ENCODE data around the gene CTU2. TPM values are rescaled to one million over a fixed set of nuclear protein-coding genes. Genes with fewer than 3 reads are reported as not detected.

CTU2 gene
- total and polyA plus RNA-seq, 2 of the 4 experiments (the other 2 are of a cell fraction), result 12.9 to 18.4 TPM

GRCh38 chr16:88764913-88765349 lies 58.6 kb downstream of the CTU2 start:
- Histone ChIP-seq H2BK20ac (ENCODE audit: low read depth, low read length) (no peak overlapping the region), H3K4ac (ENCODE audit: low read depth, low read length) (no peak overlapping the region), H2BK5ac (ENCODE audit: low read depth, low read length, poor library complexity, severe bottlenecking) (no peak overlapping the region), H3K9ac (ENCODE audit: low read depth, low read length) (no peak overlapping the region), H4K5ac (ENCODE audit: low read depth, low read length) (no peak overlapping the region), H4K8ac (ENCODE audit: low read depth in 2 of 2, low read length in 2 of 2) (no peak overlapping the region), H3K9me1 (ENCODE audit: insufficient read depth, low read length) (peaks cover 34% of the 10 kb centered on the region), H4K91ac (ENCODE audit: insufficient read depth, low read depth, low read length) (no peak overlapping the region), H4K20me1 (ENCODE audit: insufficient read depth, low read length) (peaks cover 100% of the 10 kb centered on the region), H3K4me1 (ENCODE audit: control insufficient read depth, insufficient read depth, low read length) (peaks cover 37% of the 10 kb centered on the region), H3K27me3 (ENCODE audit: control insufficient read depth, insufficient read depth, low read length) (no peaks in the 10 kb centered on the region), H3K23ac (ENCODE audit: low read depth, low read length) (no peak overlapping the region), H3K18ac (ENCODE audit: low read depth, low read length) (no peak overlapping the region), H3K36me3 (ENCODE audit: control insufficient read depth, insufficient read depth, low read length) (peaks cover 8% of the 10 kb centered on the region), H3K56ac (ENCODE audit: extremely low read depth, insufficient read depth, low read length) (no peak overlapping the region), H3K9me3 (ENCODE audit: control insufficient read depth, insufficient read depth, low read length) (no peaks in the 10 kb centered on the region), H2BK15ac (ENCODE audit: low read depth, low read length) (no peak overlapping the region), H3K4me3 (ENCODE audit: insufficient read depth, low read depth, low read length) (no peak overlapping the region), H2AFZ (replicated peaks; ENCODE audit: low read length, poor library complexity) (no peak overlapping the region), H3K4me2 (ENCODE audit: low read depth, low read length) (no peak overlapping the region), H3K27ac (ENCODE audit: insufficient read depth, low read length) (no peak overlapping the region), H2AK9ac (replicated peaks; ENCODE audit: low read depth, low read length, poor library complexity) (no peak overlapping the region), H2BK120ac (ENCODE audit: low read depth, low read length) (no peak overlapping the region), H2AK5ac (ENCODE audit: low read depth, low read length) (0 out of 2 replicates have a peak overlapping the region, but pooled peaks have one; percentile 33), H3K79me1 (ENCODE audit: low read depth in 1 of 2, low read length in 2 of 2) (peaks cover 10 to 97% of the 10 kb centered on the region in 2 experiments; a peak in 3 of 4 replicates), H3K14ac (replicated peaks; ENCODE audit: low read depth, low read length) (no peak overlapping the region)
- in situ Hi-C loops (cut with MboI; ENCODE audit: low sequenced_read_pairs), result no loop called here
- no TSS peak for BruUV-seq (replicated peaks)
- dilution Hi-C loops (cut with HindIII; ENCODE audit: low sequenced_read_pairs, unreplicated experiment), result no loop called here
- ATAC-seq (ENCODE audit: low read depth) (no peak), DNase-seq (peak; percentile 35)
- 93% methylated on average over 4 of the region's 9 CpGs; no CpG with 5 or more reads in 1 of the 2 experiments for WGBS, 2 experiments (ENCODE audit: extremely low coverage in 2 of 2, insufficient read length in 1 of 2)
- intact Hi-C loops (cut with micrococcal nuclease), result no loop called here
- POLR2A ChIA-PET (ENCODE audit: unreplicated experiment), result no interaction called here
- CTCF ChIA-PET, result no interaction called here
- TF ChIP-seq FOS (IDR thresholded peaks at IDR 0.05; ENCODE audit: low read depth, low read length) (peak; percentile 46; the same call in 1 of the 2 replicates), MXI1 (IDR thresholded peaks at IDR 0.05; ENCODE audit: borderline replicate concordance, low read depth, low read length) (no peak), MAZ (IDR thresholded peaks at IDR 0.05; ENCODE audit: borderline replicate concordance, low read depth, low read length) (peak; percentile 16; the same call in 1 of the 2 replicates)

Small RNA genes lying within 50 kb of the gene (microRNA-seq; reads per million reads assigned to microRNA genes)
- not detected for gene MIR4722 (ENCODE audit: unreplicated experiment)

Other genes with a start within 250 kb of the CTU2 start
- 3.4 and 4.2 TPM in 2 replicates for gene ZC3H18, start 136.1 kb upstream of the CTU2 start, total RNA-seq (2012; rRNA removed)
- 21.3 and 22.7 TPM in 2 replicates for gene ZC3H18, start 136.1 kb upstream of the CTU2 start, polyA plus RNA-seq (2012; rRNA removed)
- not detected in 2 replicates for gene IL17C, start 67.9 kb upstream of the CTU2 start, total RNA-seq (2012; rRNA removed)
- gene IL17C, start 67.9 kb upstream of the CTU2 start, polyA plus RNA-seq (2012; rRNA removed), result 0.09 TPM in 1 of 2 replicates, not detected in the other
- 65.6 and 90.5 TPM in 2 replicates for gene CYBA, start 55.5 kb upstream of the CTU2 start, total RNA-seq (2012; rRNA removed)
- gene CYBA, start 55.5 kb upstream of the CTU2 start, polyA plus RNA-seq (2012; rRNA removed), result 169 and 228 TPM in 2 replicates
- gene MVD, start 43.4 kb upstream of the CTU2 start, total RNA-seq (2012; rRNA removed), result 17.2 and 18.3 TPM in 2 replicates
- gene MVD, start 43.4 kb upstream of the CTU2 start, polyA plus RNA-seq (2012; rRNA removed), result 28.4 and 33.1 TPM in 2 replicates
- gene SNAI3, start 20.0 kb upstream of the CTU2 start, total RNA-seq (2012; rRNA removed), result not detected in 2 replicates
- 0.21 and 0.34 TPM in 2 replicates for gene SNAI3, start 20.0 kb upstream of the CTU2 start, polyA plus RNA-seq (2012; rRNA removed)
- gene RNF166, start 95 bp upstream of the CTU2 start, total RNA-seq (2012; rRNA removed), result 6.9 and 8.1 TPM in 2 replicates
- 17.4 and 24.1 TPM in 2 replicates for gene RNF166, start 95 bp upstream of the CTU2 start, polyA plus RNA-seq (2012; rRNA removed)
- gene PIEZO1, start 78.7 kb downstream of the CTU2 start, total RNA-seq (2012; rRNA removed), result 36.2 and 48.6 TPM in 2 replicates
- 372 and 392 TPM in 2 replicates for gene PIEZO1, start 78.7 kb downstream of the CTU2 start, polyA plus RNA-seq (2012; rRNA removed)
- gene CDT1, start 97.3 kb downstream of the CTU2 start, total RNA-seq (2012; rRNA removed), result 3.2 and 4.7 TPM in 2 replicates
- gene CDT1, start 97.3 kb downstream of the CTU2 start, polyA plus RNA-seq (2012; rRNA removed), result 11.8 and 13.2 TPM in 2 replicates
- 40.5 and 41.7 TPM in 2 replicates for gene APRT, start 105.4 kb downstream of the CTU2 start, total RNA-seq (2012; rRNA removed)
- 157 and 209 TPM in 2 replicates for gene APRT, start 105.4 kb downstream of the CTU2 start, polyA plus RNA-seq (2012; rRNA removed)
- 7.2 TPM in 2 replicates for gene GALNS, start 150.4 kb downstream of the CTU2 start, total RNA-seq (2012; rRNA removed)
- gene GALNS, start 150.4 kb downstream of the CTU2 start, polyA plus RNA-seq (2012; rRNA removed), result 30.2 and 32.5 TPM in 2 replicates
- gene TRAPPC2L, start 150.6 kb downstream of the CTU2 start, total RNA-seq (2012; rRNA removed), result 84.2 and 102 TPM in 2 replicates
- 109 and 112 TPM in 2 replicates for gene TRAPPC2L, start 150.6 kb downstream of the CTU2 start, polyA plus RNA-seq (2012; rRNA removed)
- not detected in 2 replicates for gene PABPN1L, start 160.2 kb downstream of the CTU2 start, total RNA-seq (2012; rRNA removed)
- gene PABPN1L, start 160.2 kb downstream of the CTU2 start, polyA plus RNA-seq (2012; rRNA removed), result not detected in 2 replicates

Data from IMR-90 (cell line).